Epithelial cell of esophagus (primary cell): ENCODE data around the gene L3MBTL3.

ENCODE experiments used
- DNase-seq: peaks from one replicate; pipeline ENCODE4 v3.0.0; 2010; ENCODE audit warnings: low read depth
- H3K4me3 ChIP-seq: 2 replicates; pipeline ENCODE4 v1.5.1; 2011; ENCODE audit warnings: mild to moderate bottlenecking, low read length, control low read depth
- TF ChIP-seq, protein P1 (sequence below): IDR thresholded peaks from 2 replicates; pipeline ENCODE4 v1.5.1; 2011; ENCODE audit warnings: low read depth, mild to moderate bottlenecking, low read length, control low read depth, inconsistent platforms; ENCODE audit not compliant: insufficient read depth; ENCODE audit errors: missing control alignments

Gene L3MBTL3

DNA sequence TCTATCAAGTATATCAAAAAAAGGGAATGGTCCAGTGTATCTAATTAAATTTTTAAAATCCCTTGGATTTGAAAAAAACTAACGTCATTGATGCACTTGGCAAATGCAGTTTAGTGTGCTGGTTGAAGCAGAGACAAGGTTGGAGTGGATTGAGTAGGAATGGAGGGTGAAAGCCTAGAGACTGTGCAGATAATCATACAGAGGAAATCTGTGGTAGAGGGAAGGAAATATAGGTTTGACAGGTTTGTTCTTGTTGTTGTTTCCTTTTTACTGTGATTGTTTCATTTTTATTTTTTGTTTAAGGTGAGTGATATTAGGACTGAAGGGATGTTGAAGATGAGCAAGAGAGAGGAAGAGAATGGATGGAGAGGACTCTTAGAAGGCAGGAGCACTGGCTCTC lies 29.0 kb upstream of the L3MBTL3 start:
- DNase-seq: no peak
- H3K4me3 ChIP-seq: no peak overlapping the region
- TF ChIP-seq, protein P1, sequence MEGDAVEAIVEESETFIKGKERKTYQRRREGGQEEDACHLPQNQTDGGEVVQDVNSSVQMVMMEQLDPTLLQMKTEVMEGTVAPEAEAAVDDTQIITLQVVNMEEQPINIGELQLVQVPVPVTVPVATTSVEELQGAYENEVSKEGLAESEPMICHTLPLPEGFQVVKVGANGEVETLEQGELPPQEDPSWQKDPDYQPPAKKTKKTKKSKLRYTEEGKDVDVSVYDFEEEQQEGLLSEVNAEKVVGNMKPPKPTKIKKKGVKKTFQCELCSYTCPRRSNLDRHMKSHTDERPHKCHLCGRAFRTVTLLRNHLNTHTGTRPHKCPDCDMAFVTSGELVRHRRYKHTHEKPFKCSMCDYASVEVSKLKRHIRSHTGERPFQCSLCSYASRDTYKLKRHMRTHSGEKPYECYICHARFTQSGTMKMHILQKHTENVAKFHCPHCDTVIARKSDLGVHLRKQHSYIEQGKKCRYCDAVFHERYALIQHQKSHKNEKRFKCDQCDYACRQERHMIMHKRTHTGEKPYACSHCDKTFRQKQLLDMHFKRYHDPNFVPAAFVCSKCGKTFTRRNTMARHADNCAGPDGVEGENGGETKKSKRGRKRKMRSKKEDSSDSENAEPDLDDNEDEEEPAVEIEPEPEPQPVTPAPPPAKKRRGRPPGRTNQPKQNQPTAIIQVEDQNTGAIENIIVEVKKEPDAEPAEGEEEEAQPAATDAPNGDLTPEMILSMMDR: no peak

DNA sequence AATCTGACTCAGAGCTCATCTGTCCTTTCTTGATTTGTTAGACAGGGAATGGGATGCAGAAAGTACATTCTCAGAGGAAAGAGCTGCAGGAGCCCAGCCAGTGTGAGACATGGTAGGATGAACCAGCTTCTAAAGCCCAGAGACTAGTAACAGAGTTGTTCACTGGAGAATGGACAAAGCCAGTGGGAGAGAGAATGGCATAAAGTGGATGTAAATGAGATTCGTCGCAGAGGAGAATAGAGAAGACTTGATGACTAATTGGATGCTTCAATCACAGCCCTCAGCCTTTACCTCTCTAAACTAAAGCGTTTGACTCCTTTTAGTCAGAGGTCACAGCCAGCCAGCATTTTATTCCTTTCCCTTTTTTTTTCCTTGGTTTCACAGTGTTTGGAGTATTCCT lies 25.5 kb upstream of the L3MBTL3 start:
- TF ChIP-seq, protein P1: no peak
- no peak for DNase-seq
- H3K4me3 ChIP-seq: no peak overlapping the region

DNA sequence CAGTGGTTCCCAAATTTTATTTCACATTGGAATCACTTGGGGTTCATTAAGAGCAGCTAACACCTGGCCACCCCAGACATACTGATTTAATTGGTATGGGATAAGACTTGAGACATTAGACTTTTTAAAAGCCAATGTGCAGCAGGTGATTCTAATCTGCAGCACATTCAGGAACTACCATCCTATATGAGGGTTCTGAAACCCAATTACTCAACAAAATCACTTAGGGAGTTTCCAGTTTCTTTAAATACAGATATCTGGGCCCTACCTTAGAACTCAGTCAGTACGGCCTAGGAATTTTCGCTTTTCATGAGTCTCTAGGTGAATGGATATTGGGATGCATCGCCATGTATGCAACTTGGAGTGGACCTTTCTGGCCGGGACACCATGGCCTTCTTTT lies 24.0 kb upstream of the L3MBTL3 start:
- H3K4me3 ChIP-seq: no peak overlapping the region
- no peak for DNase-seq
- TF ChIP-seq, protein P1: no peak

DNA sequence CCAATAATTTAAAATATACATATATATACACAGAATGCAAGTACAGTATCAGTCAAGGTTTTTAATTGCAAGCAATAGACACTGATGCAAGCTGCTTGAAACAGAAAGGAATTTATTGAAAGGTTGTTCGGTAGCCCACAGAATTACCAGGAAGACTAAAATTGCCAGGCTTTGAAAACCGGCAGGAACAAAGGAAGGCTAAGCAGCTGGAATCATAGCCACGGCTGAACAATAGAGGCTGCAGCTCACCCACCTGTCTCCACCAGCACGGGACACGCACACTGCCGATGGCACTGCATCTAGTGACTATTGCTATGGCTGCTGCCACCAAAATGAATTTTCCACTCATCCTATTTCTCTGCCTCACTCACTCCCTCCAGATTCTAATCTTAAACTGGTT lies 22.0 kb upstream of the L3MBTL3 start:
- TF ChIP-seq, protein P1: no peak

DNA sequence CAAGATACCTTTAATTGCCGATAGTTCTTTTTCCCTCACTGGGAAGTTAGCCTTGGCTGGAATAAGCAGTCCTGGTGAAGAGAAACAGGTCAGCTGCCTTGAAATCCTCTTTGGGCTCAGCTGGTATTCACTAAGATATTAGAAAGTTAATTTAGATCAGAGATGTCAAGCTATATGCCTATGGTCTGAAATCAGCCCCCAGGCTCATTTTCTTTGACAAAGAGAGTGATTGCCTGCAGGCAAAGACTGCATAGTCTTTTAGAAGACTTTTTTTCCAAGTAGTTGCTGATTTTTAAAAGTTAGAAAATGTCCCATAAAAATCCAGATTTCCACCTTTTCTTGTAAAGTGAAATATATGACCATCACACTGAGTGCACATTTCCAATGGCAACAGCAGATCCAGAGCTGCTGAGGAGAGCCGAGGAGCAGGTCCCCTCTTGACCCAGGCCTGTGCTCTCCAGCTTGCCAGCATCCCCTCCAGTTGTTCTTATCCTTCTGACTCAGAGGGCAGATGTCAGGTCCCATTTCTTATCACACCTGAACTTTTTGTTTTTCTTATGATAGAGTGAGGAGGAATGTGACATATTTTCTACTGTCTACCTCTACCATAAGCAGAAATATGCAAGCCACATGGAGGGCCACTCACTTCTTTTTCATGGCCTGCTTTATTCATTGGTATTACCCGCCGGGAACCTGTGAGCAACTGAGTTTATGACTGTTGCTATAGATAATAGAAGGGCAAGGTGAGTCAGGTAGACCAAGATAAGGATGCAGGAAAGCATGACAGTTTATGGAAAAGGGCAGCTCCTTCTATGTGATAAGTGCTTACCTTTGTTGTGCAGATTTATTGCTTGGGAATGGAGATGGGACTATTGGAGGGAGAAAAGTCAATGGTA lies 17.6 kb upstream of the L3MBTL3 start:
- no peak overlapping the region for H3K4me3 ChIP-seq
- TF ChIP-seq, protein P1: no peak
- DNase-seq: no peak

More for the DNA sequence above, 22.0 kb upstream of the L3MBTL3 start:
- no peak overlapping the region for H3K4me3 ChIP-seq
- DNase-seq: no peak

DNA sequence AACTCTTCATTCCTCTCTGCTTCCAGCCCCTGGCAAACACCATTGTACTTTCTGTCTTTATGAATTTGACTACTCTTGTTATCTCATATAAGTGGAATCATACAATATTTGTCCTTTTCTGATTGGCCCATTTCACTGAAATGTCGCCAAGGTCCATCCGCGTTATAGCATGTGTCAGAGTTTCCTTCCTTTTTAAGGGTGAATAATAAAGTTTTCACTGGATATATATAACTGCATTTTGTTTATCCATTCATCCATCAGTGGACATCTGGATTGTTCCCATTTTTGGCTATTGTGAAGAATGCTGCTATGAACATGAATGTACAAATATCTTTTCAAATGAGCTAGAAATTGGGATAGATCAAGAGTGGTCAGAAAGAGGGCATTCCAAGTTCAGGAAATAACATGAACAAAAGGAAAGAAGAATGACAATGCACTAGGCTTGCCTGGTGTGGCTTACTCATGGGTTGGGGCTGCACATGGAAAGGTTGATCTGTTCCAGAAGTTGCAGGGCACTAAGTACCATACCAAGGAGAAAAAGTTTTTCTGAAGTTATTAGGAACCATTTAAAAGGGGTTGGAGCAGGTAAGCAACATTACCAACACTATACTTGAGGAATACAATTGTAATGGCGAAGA lies 10.0 kb upstream of the L3MBTL3 start:
- H3K4me3 ChIP-seq: no peak overlapping the region
- DNase-seq: no peak
- TF ChIP-seq, protein P1: no peak
